SW480 (cell line): ENCODE data around the gene ARHGAP42.
"Not testable (repeated sequence)": the region's sequence is repeated elsewhere in the genome, so short reads cannot be mapped to it uniquely, and the experiment has no call there.

Experiments used
- DNase-seq: peaks from one replicate; pipeline ENCODE4 v3.0.0-alpha.2; 2016; ENCODE audit warnings: low spot score

Gene ARHGAP42

DNA sequence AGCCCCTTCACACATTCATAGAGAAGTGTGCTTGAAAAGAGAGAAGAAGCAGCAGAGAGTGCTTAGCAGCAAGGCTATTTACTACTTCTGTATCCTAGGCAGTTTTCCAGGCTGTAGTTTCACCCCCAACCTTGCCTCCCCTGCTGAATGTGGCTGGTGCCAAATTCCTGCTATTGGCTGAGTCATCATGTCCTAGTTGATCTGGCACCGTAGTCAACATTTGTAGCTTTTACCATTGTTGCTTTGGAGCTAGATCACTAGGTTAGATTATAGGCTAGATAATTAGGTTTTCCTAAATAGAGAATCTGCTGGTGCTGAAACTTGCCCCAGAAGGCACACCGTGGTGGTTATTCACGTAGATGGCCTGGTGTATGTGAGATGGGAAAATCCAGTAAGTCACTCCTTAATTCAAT, 32.7 kb downstream of the ARHGAP42 start:
- peak; percentile 74 for DNase-seq

DNA sequence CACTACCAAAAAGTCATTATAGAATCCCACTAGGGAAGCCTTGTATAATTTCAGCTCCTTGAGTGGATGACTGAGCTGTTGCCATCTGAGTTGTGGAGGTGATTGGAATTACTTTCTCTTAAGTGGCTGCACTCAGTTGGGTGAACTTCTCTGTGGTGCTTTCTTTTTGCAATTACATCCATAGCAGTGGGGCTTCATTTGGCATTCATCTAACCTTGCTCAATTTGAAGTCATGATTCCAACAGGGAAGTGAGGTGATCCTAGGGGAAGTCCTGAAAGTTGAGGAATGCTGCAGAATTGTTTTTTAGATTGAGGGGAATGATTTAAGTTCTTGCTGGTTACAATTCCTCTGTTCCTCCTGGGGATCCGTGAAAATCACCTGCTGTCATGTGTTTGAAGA, 39.6 kb downstream of the ARHGAP42 start:
- no peak for DNase-seq

DNA sequence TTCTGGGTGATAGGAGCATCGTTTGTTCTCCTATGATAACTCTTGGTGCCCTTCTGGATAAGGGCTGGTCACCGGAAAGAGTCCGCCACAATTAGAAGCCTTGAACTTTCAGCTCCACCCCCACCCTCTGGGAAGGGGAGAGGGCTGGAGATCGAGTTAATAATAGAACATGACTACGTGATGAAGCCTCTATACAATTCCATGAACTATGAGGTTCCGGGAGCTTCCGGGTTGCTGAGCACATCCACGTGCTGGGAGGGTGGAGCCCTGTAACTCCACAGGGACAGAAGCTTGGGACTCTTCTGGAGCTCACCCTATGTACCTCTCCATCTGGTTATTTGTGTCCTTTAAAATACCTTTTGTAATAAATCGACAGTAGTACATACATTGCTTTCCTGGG, 40.3 kb downstream of the ARHGAP42 start:
- peak; percentile 40 for DNase-seq

DNA sequence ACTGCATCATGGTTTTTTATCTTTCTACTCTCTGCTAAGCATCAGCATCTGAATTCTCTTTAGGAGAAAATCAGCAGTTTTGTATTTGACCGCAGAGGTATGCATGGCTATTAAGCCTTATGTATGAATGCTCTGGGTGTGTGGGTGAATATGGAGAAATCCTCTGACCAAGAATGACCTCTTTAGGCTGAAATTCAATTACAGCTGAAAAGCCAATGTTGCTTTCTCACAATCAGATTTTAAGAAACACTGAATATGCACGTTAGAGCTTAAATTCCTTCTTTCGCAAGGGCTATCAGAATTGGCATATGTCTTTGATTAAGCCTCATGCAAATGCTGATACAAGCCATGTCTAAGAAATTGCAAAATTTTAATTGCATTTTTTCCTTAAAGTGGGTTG, 43.2 kb downstream of the ARHGAP42 start:
- no peak for DNase-seq

DNA sequence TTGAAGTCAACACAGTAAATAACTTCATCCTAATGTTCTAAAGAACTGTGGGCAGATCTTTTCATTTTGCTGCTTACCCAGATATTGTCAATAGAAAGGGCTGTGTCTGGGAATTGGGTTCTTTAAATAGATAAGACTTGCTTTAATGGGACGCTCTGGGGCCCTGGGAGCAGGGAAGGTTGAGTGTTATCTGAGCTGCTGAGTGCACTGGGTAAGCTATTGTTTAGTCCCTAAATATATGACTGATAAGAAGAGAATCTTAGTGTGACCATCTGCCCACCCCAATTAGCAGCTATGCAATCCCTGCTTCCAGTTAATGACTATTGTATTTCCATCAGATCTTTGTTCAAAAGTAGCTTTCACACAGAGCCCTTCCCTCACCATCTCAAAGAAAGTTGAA, 44.4 kb downstream of the ARHGAP42 start:
- no peak for DNase-seq

DNA sequence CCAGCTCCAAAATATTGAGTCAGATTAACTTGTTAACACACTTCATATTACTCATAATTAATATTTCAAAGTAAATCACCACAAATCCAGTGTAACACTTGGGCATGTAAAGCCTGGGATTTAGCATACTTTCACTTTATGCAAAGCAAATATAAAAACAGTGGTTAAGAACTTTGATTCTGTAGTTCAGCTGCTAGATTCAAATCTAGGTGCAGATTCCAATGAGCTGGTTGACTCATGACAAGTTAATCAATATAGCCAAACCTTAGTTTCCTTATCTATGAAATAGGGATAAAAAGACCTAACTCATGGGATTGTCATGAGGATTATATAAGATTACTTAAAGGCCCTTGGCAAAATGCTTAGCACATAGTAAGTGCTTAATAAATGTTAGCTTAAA, 45.9 kb downstream of the ARHGAP42 start:
- DNase-seq = no peak

DNA sequence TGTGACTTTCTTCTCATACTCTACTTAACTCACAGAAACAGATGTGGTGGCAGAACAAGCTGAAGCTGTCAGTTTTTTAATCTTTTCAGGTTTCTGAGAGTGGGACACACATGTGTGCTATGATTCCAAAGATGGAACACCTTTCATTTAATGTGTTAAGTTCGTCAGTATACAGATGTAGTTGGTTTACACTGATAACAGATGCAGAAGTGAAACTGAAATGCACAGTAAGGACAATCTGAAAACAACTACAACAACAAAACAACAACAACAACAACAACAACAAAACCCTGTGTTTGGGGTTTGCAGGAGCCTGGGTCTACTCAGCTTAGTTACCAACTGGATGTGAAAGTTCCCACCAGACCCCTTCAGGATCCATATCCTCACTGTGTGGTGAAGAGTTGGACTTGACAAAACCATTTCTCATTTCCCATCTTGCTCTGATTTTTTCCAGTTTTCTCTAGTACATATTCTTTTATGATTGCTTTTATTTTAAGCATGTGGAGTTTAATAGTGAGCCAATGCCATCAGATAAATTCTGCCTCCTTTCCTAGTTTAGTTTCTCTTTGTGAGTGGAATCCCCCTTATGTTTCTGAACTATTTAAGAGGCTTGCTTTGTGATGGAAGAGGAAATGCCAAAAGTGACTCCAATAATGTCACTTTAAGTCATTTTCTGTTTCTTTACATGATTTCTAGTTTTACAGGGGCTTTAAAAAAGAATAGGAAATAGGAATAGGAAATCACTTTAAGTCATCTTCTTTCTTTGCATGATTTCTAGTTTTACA, 47.8 kb downstream of the ARHGAP42 start:
- DNase-seq = no peak

DNA sequence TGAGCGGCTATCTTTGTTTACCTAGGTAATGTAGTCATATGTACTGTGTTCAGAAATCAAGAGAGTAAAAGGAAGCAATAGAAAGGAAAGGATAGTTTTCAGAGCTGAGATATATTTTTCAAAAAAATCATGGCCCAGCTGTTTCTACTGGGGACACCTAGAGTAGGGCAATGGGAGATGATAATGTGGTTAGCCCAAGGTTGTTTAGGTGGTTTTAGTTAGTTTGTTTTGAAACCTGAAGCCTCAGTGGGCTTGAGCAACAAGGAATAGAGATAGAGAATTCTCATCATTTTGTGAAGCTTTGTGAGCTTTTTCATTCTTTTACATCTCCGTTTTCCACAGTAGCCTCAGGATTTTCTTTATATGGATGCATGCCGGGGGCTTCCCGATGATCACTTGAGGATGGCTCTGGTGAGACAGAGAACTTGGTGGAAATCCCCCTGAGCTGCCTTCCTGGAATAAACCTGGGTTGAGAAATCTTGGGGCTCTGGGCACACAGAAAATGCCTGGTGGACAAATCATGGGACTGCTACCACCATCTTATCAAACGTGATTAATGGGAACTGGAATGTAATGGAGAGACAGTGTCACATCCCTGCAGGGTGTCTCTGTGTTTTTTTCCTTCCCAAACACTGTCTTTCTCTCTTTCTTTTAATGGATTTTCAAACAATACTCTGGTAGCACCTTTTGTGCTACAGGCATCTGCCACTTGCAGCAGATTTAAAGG, 49.0 kb downstream of the ARHGAP42 start:
- DNase-seq = no peak

DNA sequence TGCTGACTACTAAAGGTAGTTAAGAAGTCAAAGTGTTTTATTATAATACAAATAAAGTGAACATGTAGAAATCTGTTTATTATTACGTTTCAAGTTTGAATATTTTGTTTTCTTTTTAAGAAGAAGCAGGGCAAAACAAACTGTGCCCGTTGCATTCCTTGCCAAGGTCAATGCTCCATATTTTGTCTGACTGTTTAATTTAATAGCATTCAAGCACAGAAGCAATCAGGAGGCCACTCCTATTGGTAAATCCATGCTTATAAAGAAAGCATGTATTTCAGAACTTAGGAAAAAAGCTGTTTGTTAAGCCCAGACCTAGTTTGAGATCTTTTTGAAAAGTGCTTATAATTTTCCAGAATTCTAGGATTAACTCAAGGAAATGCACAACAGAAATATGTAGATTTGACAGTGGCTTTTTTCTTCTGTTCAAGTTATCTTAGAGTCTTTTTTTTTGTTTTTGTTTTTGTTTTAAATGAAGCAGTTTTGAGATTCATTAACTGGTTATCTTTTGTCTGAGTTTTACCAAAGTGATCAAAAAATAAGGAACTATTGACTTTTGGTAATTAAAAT, 51.7 kb downstream of the ARHGAP42 start:
- no peak for DNase-seq

DNA sequence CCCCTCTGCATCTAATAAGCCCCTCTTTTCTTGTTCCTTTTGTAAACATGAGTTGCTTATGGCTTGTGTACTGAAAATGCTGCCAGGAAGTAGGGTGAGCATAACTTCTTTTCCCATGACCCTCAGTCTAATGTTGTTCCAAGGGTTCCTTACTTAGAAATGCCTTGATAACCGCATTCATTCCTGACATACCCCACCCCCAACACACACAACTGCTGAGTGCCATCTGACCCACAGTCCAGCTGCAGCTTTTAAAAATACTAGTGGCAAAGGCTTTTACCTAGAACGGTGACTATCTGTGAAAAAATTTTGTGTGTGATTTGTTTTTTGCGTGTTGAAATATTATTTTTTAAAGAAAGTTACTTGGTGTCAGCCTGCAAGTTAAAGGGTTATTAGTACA, 52.6 kb downstream of the ARHGAP42 start:
- peak; percentile 72 for DNase-seq

DNA sequence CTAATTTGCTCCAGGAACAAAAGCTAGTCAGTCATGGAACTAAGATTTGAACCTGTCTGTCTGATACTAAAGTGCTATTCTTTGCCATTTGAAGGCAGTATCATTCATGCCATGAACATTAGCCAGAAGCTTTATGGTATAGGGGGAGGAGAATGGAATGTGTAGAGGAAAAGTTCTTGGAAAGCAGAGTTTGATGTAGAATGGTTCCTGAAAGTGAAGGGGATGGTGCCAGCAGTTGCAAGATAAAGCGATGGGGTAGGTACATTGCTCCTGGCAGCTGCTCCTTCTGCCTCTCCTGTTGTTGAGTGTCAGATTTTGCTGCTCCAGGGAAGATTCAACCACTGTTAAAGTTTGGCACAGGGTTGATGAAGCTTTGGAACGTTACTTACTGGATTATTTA, 53.4 kb downstream of the ARHGAP42 start:
- DNase-seq = no peak

DNA sequence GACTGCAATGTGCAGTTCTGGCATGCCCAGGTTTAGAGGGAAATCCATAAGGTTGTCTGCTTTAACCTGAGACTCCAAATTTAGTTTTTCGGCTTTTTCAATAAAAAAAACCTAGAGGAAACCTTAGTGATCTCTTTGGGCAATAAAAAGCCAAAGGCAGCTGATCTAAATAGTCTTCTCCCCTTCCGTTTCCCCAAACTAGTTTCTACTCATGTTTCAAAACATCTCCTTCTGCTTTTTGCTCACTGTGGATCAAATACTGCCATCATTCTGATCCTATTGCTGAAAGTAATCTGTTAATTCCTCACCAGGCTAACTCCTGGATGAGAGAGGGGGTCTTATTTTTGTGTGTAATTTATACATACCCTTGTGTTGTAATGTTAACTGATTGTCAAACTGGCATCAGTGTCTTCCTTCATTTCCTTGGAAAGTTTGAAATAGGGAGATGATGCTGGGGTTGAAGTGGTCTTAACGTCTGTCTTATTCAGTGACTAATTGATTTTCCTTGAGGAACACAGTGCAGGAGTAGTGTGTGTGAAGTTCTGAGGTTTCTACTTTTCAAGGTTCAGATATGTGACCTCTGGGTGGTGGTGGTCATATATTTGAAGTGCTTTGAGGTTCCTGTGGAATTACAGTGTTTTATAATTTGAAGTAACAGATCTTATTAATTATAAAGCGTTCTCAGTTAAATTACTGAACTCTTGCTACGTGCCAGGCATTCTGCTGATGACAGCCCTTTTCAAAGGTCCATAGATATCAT, 55.0 kb downstream of the ARHGAP42 start:
- DNase-seq = no peak

DNA sequence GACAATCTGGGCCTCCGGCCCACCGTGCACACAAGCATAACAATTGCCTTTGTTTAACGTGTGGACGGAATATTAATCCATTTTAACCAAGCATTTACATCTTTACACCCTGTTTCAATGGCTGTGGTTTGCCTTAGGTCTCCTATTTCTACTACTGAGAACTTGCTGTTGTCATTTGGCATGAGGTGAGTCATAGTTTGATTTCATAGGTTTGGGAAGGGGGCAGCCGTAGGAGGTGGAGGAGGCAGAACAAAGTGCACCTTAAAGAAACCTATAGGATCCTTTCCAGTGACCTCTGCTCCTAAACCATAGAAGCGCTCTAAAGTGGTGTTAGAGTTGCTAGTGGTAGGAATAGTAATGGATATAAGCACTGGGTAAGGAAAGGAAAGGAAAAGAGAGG, 59.4 kb downstream of the ARHGAP42 start:
- DNase-seq = no peak

DNA sequence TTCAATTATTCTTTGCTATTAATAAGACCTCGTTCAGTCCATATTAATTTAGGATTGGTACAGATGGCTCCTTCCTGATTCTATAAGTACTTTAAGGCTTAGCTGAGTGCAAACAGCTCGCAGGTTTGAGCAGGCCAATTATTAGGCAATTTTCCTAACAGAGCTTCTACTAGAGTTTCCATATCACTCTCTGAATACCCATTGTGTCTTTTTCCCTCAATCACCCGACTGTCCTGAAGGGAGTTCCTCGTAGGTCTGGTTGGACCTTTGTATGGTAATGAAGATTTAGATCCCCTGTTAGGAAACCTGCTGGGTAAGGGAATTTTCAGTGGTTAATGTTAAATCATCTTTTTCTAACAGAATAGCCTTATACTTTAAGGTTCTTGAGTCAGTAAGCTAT, 61.1 kb downstream of the ARHGAP42 start:
- DNase-seq = no peak

DNA sequence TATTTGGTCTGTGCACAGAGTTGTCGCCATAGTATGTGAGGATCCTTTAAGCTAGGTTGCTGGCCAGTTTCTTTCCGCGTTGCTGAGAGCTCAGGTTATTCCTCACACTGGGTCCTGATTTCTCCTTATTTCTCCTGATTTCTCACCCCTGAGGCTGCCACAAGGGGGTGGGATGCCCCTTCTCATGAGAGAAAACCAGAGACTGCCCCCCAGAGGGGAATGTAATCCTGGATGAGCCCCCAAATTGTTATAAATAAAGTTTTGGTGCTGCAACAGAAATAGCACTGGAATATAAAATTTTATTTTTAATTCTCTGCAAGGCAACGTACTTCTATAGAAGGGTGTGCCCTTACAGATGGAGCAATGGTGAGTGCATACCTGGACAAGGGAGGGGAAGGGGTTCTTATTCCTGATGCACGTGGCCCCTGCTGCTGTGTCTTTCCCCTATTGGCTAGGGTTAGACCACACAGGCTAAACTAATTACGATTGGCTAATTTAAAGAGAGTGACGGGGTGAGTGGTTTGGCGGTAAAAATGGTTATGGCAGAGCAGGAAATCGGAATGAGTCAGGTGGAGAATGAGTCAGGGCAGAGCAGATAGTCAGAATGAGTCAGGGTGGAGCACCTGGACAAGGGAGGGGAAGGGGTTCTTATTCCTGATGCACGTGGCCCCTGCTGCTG, 62.9 kb downstream of the ARHGAP42 start:
- DNase-seq = not testable (repeated sequence)

DNA sequence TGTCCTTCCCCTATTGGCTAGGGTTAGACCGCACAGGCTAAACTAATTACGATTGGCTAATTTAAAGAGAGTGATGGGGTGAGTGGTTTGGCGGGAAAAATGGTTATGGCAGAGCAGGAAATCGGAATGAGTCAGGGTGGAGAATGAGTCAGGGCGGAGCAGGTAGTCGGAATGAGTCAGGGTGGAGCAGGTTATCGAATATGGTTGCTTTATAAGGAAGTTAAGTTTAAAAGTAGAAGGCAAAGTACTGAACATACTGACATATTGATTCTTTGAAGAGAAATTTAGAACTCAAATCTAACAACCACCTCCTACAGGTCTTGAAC, 63.4 kb downstream of the ARHGAP42 start:
- DNase-seq = not testable (repeated sequence)

DNA sequence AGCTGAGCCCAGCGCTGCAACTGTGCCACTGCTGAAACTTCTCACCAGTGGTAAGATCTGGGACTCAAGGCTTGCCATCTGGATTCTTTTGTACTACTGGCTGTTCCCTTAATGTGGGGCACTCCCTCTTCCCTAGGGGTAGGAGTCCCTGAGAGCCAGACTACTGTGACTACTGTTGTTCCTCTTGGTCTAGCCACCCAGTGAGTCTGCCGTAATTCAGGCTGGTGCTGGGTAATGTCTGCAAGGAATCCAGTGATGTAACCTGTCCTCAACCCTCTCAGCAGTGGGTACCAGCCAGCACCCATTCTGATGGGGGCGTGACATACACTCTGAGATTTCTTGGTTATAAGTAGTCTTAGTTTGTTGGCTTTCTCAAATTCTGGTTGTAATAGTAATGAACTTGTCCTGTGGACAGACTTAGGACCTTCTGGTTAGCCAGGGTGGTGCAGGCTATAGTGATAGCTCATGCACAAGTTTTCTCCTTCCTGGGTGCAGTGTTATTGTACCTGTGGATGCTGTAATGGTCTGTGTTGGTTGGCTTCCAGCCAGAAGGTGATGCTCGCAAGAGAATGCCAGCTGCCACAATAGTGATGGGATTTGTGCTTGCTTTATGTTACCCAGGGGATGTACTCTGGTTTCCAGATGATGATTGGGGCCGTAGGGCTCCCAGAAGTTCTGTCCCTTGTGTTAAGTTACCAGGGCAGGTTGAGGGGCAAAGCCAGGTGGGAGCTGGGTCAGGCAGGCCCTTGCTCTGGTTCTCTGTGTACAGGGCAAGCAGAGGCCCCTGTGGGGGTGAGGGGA, 65.5 kb downstream of the ARHGAP42 start:
- peak; percentile 4 for DNase-seq

DNA sequence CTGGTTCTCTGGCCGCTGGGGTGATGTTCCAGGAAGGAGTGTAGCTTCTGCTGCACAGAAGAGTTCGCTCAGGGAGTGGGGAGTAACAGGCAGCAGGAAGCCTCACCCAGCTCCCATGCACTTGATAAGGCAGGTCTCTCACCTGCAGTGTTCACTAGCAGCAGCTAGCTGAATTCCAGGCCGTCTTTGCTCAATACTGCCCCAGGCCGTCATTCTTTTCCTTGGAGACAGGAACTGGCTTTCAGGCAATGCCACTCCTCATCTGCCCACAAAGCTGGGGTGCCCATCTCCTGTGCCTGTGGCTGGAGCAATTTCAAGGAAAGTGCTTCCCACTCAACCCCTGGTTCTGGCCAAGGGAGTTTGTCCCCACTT, 66.1 kb downstream of the ARHGAP42 start:
- peak; percentile 21 for DNase-seq

DNA sequence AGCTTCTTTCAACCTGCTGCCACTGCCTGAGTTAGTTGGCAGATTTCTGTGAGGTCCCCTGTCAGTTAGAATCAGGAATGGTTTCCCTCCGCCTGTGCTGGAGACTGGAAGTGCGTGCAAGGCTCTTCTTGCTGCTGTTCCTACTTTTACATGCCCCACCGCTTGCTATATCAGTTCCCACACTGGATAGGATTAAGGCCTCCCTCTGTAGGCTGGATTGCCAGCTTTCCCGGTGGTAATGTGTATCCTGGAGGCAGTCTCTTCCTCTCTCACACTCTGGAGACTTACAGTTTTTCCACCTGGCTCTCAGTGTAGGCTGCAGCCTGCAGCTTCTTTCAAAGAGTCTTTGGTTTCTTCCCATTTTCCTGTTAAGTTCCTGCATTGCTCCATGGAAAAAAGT, 66.5 kb downstream of the ARHGAP42 start:
- DNase-seq = no peak

DNA sequence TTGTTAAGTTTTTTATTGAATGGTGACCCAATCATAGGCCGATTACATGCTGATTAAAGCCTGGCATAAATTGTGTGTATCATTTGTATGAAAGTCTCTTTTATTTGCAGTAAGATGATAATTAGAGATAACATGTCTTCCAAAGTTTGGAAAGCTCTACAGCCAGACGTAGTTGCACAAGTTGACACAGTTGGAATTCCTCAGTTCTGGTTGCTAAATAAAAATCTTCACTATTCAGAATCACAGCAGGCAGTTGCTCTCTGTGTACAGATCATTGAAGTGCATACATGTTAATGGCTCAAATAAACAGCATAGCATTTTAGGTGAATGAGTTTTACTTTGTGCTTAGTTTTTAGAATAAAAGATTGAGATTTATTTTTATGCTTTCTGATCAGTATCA, 69.5 kb downstream of the ARHGAP42 start:
- no peak for DNase-seq

DNA sequence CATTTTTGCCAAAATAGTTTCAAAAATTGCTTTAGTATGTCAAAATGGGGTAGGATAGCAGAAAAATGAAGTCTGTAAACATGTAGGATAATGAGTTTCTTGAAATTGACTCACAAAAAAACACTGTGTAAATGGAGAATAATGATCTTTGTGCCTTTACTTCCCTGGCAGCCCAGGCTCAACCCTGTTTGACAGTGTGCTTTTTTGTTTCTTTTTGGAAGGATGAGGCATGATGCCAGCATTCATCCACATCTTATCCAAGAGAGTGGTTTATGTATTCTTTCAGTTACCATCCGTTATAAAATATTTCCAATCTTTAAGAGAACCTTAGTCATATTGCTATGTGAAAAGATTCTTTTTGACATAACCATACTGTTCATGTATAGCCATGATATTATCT, 70.6 kb downstream of the ARHGAP42 start:
- DNase-seq = no peak
